NCI-H460 (cell line): Measurements from ENCODE around the gene FAM167B. TPM values are rescaled to one million over a fixed set of nuclear protein-coding genes. Genes with fewer than 3 reads are reported as not detected.
"Not testable (repeated sequence)": the region's sequence is repeated elsewhere in the genome, so short reads cannot be mapped to it uniquely, and the experiment has no call there.

Experiments
- DNase-seq: peaks from one replicate; pipeline ENCODE4 v3.0.0-alpha.2; 2016; ENCODE audit warnings: low read depth; ENCODE audit errors: extremely low read depth
- total RNA-seq: library from RNA; depleted of rRNA; stranded (reverse); fragments of >200 nt; shearing (Covaris generic); gene quantifications from 2 replicates; pipeline ENCODE4 v1.2.3, GENCODE V29; 2014

The FAM167B gene
- total RNA-seq, 1 experiment from 2014 or later: not detected

- DNase-seq: no peak
These were observed 8.3 kb downstream of the FAM167B start for GRCh38 chr1:32255072-32256071.

- DNase-seq: no peak
These were observed 9.6 kb downstream of the FAM167B start for GRCh38 chr1:32256473-32257226.

DNA sequence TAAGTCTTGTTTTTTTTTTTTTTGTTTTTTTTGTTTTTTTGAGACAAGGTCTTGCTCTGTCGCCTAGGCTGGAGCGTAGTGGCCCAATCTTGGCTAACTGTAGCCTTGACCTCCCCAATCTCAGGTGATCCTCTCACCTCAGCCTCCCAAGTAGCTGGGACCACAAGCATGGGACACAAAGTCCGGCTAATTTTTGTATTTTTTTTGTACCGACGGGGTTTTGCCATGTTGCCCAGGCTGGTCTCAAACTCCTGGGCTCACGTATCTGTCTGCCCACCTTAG lies 10.1 kb downstream of the FAM167B start:
- DNase-seq: no peak

- not testable (repeated sequence) for DNase-seq
These were observed 16.2 kb downstream of the FAM167B start for GRCh38 chr1:32263236-32263593.

- DNase-seq: no peak
These were observed 16.7 kb downstream of the FAM167B start for GRCh38 chr1:32263744-32264143.

GRCh38 chr1:32265846-32266245 lies 18.8 kb downstream of the FAM167B start:
- no peak for DNase-seq

- no peak for DNase-seq
These were observed 20.0 kb downstream of the FAM167B start for GRCh38 chr1:32266921-32267591.

DNA sequence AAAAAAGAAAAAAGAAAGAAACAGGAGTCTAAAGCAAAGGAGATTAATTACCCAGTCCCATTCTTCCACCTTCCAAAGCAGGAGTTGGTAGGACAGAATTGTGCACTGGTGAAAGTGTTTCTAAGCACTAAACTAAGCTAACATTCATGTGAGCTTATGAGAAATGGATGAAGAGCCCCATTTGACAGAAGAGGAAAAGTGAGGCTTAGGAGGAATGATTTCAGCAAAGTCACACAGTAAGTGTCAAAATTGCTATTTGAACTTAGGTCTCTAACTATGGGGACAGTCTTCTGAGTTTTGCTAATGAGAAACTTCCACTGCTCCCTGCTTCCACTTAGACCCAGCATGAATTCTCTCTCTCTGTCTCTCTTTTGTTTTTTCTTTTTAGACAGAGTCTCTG lies 22.7 kb downstream of the FAM167B start:
- DNase-seq: no peak

GRCh38 chr1:32272557-32273390 lies 25.8 kb downstream of the FAM167B start:
- DNase-seq: no peak

GRCh38 chr1:32273391-32274208 lies 26.6 kb downstream of the FAM167B start:
- no peak for DNase-seq

DNA sequence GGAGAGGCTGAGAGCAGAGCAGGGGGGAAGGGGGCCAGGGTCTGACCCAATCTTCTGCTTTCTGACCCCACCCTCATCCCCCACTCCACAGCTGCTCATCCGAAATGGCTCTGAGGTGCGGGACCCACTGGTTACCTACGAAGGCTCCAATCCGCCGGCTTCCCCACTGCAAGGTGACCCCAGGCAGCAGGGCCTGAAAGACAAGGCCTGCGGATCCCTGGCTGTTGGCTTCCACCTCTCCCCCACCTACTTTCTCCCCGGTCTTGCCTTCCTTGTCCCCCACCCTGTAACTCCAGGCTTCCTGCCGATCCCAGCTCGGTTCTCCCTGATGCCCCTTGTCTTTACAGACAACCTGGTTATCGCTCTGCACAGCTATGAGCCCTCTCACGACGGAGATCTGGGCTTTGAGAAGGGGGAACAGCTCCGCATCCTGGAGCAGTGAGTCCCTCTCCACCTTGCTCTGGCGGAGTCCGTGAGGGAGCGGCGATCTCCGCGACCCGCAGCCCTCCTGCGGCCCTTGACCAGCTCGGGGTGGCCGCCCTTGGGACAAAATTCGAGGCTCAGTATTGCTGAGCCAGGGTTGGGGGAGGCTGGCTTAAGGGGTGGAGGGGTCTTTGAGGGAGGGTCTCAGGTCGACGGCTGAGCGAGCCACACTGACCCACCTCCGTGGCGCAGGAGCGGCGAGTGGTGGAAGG lies 27.8 kb downstream of the FAM167B start:
- DNase-seq: no peak

- DNase-seq: no peak
These were observed 28.4 kb downstream of the FAM167B start for GRCh38 chr1:32275424-32275823.

- no peak for DNase-seq
These were observed 29.2 kb downstream of the FAM167B start for GRCh38 chr1:32276032-32276782.

GRCh38 chr1:32284777-32285176 lies 37.8 kb downstream of the FAM167B start:
- not testable (repeated sequence) for DNase-seq

DNA sequence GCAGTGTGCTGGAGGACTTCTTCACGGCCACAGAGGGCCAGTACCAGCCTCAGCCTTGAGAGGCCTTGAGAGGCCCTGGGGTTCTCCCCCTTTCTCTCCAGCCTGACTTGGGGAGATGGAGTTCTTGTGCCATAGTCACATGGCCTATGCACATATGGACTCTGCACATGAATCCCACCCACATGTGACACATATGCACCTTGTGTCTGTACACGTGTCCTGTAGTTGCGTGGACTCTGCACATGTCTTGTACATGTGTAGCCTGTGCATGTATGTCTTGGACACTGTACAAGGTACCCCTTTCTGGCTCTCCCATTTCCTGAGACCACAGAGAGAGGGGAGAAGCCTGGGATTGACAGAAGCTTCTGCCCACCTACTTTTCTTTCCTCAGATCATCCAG lies 38.6 kb downstream of the FAM167B start:
- DNase-seq: no peak

DNA sequence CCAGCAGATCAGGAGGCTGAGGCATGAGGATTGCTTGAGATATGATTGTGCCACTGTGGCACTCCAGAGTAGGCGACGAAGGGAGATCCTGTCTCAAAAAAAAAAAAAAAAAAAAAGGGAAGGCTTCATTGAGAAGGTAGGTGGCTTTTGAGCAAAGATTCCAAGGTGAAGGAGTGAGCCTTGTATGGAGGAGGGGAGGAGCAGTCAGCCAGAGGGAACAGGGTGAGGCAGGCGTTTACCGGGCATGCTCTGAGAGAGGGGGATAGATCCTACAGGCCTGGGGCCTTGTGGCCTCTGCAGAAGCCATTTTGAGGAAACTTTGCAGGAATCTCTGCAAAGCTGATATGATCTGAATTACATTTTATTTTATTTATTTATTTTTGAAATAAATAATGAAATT lies 39.7 kb downstream of the FAM167B start:
- no peak for DNase-seq

DNA sequence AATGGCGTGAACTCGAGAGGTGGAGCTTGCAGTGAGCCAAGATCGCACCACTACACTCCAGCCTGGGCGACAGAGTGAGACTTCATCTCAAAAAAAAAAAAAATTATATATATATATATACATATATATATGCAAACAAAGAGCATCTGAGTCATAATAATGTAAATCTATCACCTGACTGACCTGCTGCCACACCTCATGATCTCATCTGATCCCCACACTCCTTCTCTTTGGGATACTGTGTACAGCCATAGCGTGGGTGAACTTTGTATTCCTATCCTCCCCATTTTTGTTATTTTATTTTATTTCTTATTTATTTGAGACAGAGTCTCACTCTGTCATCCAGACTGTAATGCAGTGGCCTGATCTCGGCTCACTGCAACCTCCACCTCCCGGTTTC lies 42.2 kb downstream of the FAM167B start:
- no peak for DNase-seq

DNA sequence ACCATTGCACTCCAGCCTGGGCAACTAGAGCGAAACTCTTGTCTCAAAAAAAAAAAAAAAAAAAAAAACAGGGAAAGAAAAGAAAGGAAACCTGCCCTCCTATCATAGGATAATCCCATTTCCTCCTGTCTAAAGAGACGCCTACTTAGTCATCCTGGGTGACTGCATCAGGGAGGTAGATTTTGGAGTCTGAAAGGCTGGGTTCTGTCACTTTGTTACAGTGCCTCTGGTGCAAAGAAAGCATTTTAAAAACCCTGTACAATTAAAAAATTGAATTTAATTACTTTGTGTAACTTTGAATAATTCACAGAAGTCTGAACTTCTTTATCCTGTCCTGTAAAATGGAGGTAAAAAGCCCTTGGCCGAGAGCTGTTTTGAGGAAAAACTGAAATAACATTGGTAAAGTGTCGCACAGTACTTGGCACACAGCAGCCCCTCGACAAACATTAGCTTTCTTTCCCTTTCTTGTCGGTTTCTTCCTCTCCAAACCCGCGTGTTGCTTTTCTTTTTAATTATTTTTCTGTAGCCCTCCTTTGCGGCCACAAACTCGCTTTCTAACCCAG lies 44.2 kb downstream of the FAM167B start:
- DNase-seq: no peak
